Subcutaneous adipose tissue (tissue), 4 donors: ENCODE results near the gene BRDT. TPM values are rescaled to one million over a fixed set of nuclear protein-coding genes. Genes with fewer than 3 reads are reported as not detected.

Experiments
- total RNA-seq, 4 donors: library from RNA; depleted of rRNA; stranded (reverse); fragments of >200 nt; gene quantifications; one replicate each; pipeline ENCODE4 v1.1.0, GENCODE V29; 2016
- TF ChIP-seq, protein P1 (sequence below): fragments of 450-650 bp; IDR thresholded peaks from one replicate; pipeline ENCODE4 v1.5.1; 2016; ENCODE audit warnings: low read depth, mild to moderate bottlenecking, control low read depth, antibody characterized with exemption, moderate library complexity

The BRDT gene
- total RNA-seq, 4 donors from 2014 or later: 1.8 TPM; not detected in 3

GRCh38 chr1:91980663-91981062 is 31.5 kb downstream of the BRDT start:
- TF ChIP-seq, protein P1, sequence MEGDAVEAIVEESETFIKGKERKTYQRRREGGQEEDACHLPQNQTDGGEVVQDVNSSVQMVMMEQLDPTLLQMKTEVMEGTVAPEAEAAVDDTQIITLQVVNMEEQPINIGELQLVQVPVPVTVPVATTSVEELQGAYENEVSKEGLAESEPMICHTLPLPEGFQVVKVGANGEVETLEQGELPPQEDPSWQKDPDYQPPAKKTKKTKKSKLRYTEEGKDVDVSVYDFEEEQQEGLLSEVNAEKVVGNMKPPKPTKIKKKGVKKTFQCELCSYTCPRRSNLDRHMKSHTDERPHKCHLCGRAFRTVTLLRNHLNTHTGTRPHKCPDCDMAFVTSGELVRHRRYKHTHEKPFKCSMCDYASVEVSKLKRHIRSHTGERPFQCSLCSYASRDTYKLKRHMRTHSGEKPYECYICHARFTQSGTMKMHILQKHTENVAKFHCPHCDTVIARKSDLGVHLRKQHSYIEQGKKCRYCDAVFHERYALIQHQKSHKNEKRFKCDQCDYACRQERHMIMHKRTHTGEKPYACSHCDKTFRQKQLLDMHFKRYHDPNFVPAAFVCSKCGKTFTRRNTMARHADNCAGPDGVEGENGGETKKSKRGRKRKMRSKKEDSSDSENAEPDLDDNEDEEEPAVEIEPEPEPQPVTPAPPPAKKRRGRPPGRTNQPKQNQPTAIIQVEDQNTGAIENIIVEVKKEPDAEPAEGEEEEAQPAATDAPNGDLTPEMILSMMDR: no peak

- TF ChIP-seq, protein P1: no peak
Measured at GRCh38 chr1:91981996-91982609, 32.9 kb downstream of the BRDT start.

- TF ChIP-seq, protein P1: no peak
Measured at GRCh38 chr1:91993256-91993655, 44.1 kb downstream of the BRDT start.

GRCh38 chr1:91997607-91998195 is 48.5 kb downstream of the BRDT start:
- TF ChIP-seq, protein P1: no peak

DNA sequence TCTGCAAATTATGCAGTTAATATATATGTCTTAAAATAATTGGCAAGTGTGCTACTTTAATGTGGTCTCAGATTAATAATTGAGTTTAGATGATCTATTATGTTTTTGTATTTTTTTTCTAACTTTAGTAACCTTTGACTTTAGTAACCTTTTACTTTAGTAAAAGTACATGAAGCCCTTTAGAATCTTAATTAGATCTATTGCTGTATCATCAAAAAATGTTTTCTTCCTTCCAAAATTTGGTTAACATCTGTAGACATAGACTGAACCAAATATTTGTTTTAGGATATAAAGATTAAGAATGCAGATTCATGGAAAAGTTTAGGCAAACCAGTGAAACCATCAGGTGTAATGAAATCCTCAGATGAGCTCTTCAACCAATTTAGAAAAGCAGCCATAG is 54.9 kb downstream of the BRDT start:
- TF ChIP-seq, protein P1: no peak

DNA sequence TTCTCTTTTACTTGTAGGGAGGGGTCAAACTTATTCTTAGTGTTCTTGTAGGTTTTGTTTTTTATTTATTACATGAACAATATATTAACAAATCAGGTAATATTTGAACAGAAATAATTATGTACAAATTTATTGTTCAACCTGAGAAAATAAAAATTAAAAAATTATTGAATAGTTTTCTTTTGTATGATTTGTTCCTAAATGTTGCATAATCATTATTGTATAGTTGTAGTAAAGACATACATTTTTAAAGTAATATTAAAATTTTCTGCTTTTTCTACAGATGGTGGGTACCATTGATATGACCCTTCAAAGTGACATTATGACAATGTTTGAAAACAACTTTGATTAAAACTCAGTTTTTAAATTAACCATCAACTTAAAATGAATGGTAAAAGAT is 64.7 kb downstream of the BRDT start:
- TF ChIP-seq, protein P1: no peak

DNA sequence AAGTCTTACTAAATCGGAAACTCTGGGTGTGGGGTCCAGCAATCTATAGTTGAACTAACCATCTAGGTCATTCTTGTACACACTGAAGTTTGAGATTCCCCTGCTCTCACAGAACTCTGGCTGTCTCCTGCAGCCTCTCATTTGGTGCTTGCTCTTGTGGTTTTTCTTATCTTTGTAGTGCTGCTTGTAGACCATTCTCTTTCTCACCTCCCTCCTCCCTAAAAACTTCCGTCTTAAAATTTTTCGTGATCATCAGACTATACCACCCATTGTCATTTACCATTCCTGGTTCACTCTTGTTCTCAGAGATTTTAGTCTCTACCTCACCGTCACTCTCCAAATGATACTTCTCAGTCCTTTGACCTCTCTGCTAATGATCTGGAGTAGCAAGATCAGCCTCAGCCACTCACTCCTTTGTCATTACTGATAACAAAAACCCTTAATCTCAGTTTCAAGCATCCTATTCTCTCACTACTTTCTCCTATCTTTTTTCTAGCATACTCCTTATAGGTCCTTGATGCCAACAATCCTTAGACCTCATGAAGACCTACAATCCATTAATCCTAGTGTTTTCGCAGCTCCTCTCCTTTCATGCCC is 67.6 kb downstream of the BRDT start:
- TF ChIP-seq, protein P1: no peak
